Ascending aorta (tissue), 2 donors: ENCODE measurements around the gene CKMT2. TPM values are rescaled to one million over a fixed set of nuclear protein-coding genes. Genes with fewer than 3 reads are reported as not detected.

ENCODE experiments used
- DNase-seq, 2 donors: peaks; one replicate each; pipeline ENCODE4 v3.0.0-alpha.2; 2019; ENCODE audit warnings: low spot score in 2 of 2
- H3K27ac ChIP-seq, 2 donors: fragments of 200-600 bp; sonication (generic); one replicate each; pipeline ENCODE4 v1.5.1; 2016 to 2017; ENCODE audit warnings: mild to moderate bottlenecking in 1 of 2
- H3K27me3 ChIP-seq: fragments of 200-600 bp; sonication (generic); one replicate; pipeline ENCODE4 v1.5.1; 2017
- H3K36me3 ChIP-seq, 2 donors: fragments of 200-600 bp; sonication (generic); one replicate each; pipeline ENCODE4 v1.5.1; 2016
- H3K4me1 ChIP-seq, 2 donors: fragments of 200-600 bp; sonication (generic); one replicate each; pipeline ENCODE4 v1.5.1; 2016 to 2017; ENCODE audit warnings: mild to moderate bottlenecking in 1 of 2
- H3K4me3 ChIP-seq, 2 donors: fragments of 200-600 bp; sonication (generic); one replicate each; pipeline ENCODE4 v1.5.1; 2016 to 2017; ENCODE audit warnings: mild to moderate bottlenecking in 1 of 2
- H3K9me3 ChIP-seq, 2 donors: fragments of 200-600 bp; sonication (generic); one replicate each; pipeline ENCODE4 v1.5.1; 2016
- intact Hi-C: fragments of 100-400 bp; cut with DNase I; formaldehyde crosslinking; loops from one replicate; pipeline ENCODE4 v1.15.1; 2023
- total RNA-seq: library from RNA; depleted of rRNA; stranded (reverse); fragments of >200 nt; gene quantifications from one replicate; pipeline ENCODE4 v1.1.0, GENCODE V29; 2016
- TF ChIP-seq, protein P1 (sequence below), 3 experiments: fragments of 200-600 bp in 2 of 3; fragments of 450-650 bp in 1 of 3; sonication (generic) in 2 of 3; IDR thresholded peaks; one replicate each; pipeline ENCODE4 v1.5.1; 2016 to 2019; ENCODE audit warnings: antibody characterized with exemption in 3 of 3, mild to moderate bottlenecking in 1 of 3, moderate library complexity in 1 of 3

The CKMT2 gene
- total RNA-seq, 1 donor from 2014 or later = 0.43 TPM

DNA sequence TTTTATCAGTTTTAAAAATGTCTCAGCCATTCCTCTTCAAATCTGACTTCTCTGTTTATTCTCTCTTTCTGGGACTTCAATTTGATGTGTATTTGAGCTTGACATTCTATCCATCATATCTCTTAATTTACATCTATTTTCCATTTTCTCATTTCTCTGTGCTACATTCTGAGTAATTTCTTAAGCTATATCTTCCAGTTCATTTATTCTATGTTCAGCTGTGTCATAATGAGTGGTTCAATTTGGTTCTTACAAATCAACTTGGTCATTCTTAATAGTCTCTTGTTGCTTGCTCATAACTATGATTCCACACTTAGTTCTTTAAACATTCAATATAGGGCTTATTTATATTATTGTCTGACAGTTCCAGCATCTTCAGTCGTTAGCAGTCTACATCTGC, 16.9 kb downstream of the CKMT2 start:
- intact Hi-C loops = no loop called here
- Histone ChIP-seq H3K27me3 (no peaks in the 10 kb centered on the region), H3K4me3 (no peak overlapping the region), H3K9me3 (no peaks in the 10 kb centered on the region), H3K4me1 (no peaks in the 10 kb centered on the region), H3K36me3 (peaks cover 25 to 34% of the 10 kb centered on the region in 2 donors), H3K27ac (no peak overlapping the region)
- no peak for DNase-seq
- TF ChIP-seq, protein P1, sequence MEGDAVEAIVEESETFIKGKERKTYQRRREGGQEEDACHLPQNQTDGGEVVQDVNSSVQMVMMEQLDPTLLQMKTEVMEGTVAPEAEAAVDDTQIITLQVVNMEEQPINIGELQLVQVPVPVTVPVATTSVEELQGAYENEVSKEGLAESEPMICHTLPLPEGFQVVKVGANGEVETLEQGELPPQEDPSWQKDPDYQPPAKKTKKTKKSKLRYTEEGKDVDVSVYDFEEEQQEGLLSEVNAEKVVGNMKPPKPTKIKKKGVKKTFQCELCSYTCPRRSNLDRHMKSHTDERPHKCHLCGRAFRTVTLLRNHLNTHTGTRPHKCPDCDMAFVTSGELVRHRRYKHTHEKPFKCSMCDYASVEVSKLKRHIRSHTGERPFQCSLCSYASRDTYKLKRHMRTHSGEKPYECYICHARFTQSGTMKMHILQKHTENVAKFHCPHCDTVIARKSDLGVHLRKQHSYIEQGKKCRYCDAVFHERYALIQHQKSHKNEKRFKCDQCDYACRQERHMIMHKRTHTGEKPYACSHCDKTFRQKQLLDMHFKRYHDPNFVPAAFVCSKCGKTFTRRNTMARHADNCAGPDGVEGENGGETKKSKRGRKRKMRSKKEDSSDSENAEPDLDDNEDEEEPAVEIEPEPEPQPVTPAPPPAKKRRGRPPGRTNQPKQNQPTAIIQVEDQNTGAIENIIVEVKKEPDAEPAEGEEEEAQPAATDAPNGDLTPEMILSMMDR (IDR thresholded peaks at IDR 0.05) = no peak

- intact Hi-C loops = no loop called here
- TF ChIP-seq, protein P1 (IDR thresholded peaks at IDR 0.05) = no peak
Observed at GRCh38 chr5:81251922-81252321, 18.8 kb downstream of the CKMT2 start.

GRCh38 chr5:81252904-81253303, 19.8 kb downstream of the CKMT2 start:
- intact Hi-C loops = no loop called here
- Histone ChIP-seq H3K27ac (no peak overlapping the region), H3K4me3 (no peak overlapping the region), H3K36me3 (peaks cover 27 to 60% of the 10 kb centered on the region in 2 donors), H3K27me3 (no peaks in the 10 kb centered on the region), H3K4me1 (no peaks in the 10 kb centered on the region), H3K9me3 (no peaks in the 10 kb centered on the region)
- no peak for DNase-seq
- TF ChIP-seq, protein P1 (IDR thresholded peaks at IDR 0.05) = no peak

More at GRCh38 chr5:81251922-81252321, 18.8 kb downstream of the CKMT2 start:
- no peak for DNase-seq
- Histone ChIP-seq H3K27ac (no peak overlapping the region), H3K9me3 (no peaks in the 10 kb centered on the region), H3K27me3 (no peaks in the 10 kb centered on the region), H3K4me3 (no peak overlapping the region), H3K4me1 (no peaks in the 10 kb centered on the region), H3K36me3 (peaks cover 25 to 51% of the 10 kb centered on the region in 2 donors)

- intact Hi-C loops = no loop called here
- H3K9me3 ChIP-seq = no peaks in the 10 kb centered on the region
- no peak overlapping the region for H3K4me3 ChIP-seq
- no peak for DNase-seq
- H3K27ac ChIP-seq = no peak overlapping the region
- H3K4me1 ChIP-seq = no peaks in the 10 kb centered on the region
- H3K27me3 ChIP-seq = no peaks in the 10 kb centered on the region
- H3K36me3 ChIP-seq = peaks cover 35 to 70% of the 10 kb centered on the region in 2 donors
- TF ChIP-seq, protein P1 (IDR thresholded peaks at IDR 0.05) = no peak
Observed at GRCh38 chr5:81253875-81254274, 20.8 kb downstream of the CKMT2 start.

DNA sequence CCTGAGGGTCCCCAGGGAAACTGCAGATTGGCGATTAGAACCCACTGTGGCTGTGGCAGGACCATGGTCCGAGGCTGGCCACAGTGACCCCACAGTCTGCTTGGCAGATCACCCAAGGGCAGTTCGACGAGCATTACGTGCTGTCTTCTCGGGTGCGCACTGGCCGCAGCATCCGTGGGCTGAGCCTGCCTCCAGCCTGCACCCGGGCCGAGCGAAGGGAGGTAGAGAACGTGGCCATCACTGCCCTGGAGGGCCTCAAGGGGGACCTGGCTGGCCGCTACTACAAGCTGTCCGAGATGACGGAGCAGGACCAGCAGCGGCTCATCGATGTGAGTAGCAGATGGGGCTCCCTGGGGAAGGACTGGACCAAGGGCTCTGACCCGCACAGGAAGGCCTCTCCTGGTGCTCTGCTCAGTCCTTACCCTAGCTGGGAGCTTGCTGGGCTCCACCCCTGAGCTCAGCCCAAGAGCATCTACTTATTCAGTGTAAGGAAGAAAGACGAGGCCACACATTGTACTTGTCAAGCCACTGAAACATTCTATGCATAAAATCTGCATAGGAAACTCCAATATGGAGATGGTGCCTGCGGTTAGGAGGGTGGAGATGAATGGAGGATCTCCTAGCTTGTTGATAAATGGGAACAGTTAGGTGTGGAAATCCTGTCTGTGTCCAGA, 21.9 kb downstream of the CKMT2 start:
- Histone ChIP-seq H3K27ac (no peak overlapping the region), H3K4me1 (no peaks in the 10 kb centered on the region), H3K9me3 (no peaks in the 10 kb centered on the region), H3K4me3 (no peak overlapping the region), H3K36me3 (peaks cover 45 to 81% of the 10 kb centered on the region in 2 donors), H3K27me3 (no peaks in the 10 kb centered on the region)
- intact Hi-C loops = no loop called here
- no peak for DNase-seq
- TF ChIP-seq, protein P1 (IDR thresholded peaks at IDR 0.05) = no peak
